ENCODE results near the gene TK2.
A peak's percentile ranks its signal among the peaks of the same experiment; 100 is the strongest.
"Not testable (repeated sequence)": the region's sequence is repeated elsewhere in the genome, so short reads cannot be mapped to it uniquely, and the experiment has no call there.

The TK2 gene

GRCh38 chr16:66549284-66550131, at the start of gene TK2:
Gene TK2 (minus strand): TSS chr16:66550122. CDS start chr16:66550061, 61 bp downstream.
- DNase-seq (ENCODE audit: low read depth in 1 of 2, low spot score in 1 of 2), result peak; percentile 13 to 50

- DNase-seq (ENCODE audit: low read depth in 1 of 2, low spot score in 1 of 2), result no peak
Measured at GRCh38 chr16:66598111-66598510, 48.2 kb upstream of the TK2 start.

- DNase-seq (ENCODE audit: low read depth in 1 of 2, low spot score in 1 of 2), result no peak
Measured at GRCh38 chr16:66596986-66597848, 47.3 kb upstream of the TK2 start.

GRCh38 chr16:66596559-66596958, 46.6 kb upstream of the TK2 start:
- DNase-seq (ENCODE audit: low read depth in 1 of 2, low spot score in 1 of 2), result not testable (repeated sequence)

GRCh38 chr16:66594739-66595138, 44.8 kb upstream of the TK2 start:
- DNase-seq (ENCODE audit: low read depth in 1 of 2, low spot score in 1 of 2), result no peak

- no peak for DNase-seq (ENCODE audit: low read depth in 1 of 2, low spot score in 1 of 2)
Measured at GRCh38 chr16:66592814-66593213, 42.9 kb upstream of the TK2 start.

GRCh38 chr16:66592241-66592640, 42.3 kb upstream of the TK2 start:
- DNase-seq (ENCODE audit: low read depth in 1 of 2, low spot score in 1 of 2), result no peak

- DNase-seq (ENCODE audit: low read depth in 1 of 2, low spot score in 1 of 2), result no peak
Measured at GRCh38 chr16:66591018-66591417, 41.1 kb upstream of the TK2 start.

GRCh38 chr16:66590322-66590721, 40.4 kb upstream of the TK2 start:
- no peak for DNase-seq (ENCODE audit: low read depth in 1 of 2, low spot score in 1 of 2)

- peak; percentile 38 to 41 for DNase-seq (ENCODE audit: low read depth in 1 of 2, low spot score in 1 of 2)
Measured at GRCh38 chr16:66588981-66589713, 39.2 kb upstream of the TK2 start.

GRCh38 chr16:66587881-66588600, 38.1 kb upstream of the TK2 start:
- no peak for DNase-seq (ENCODE audit: low read depth in 1 of 2, low spot score in 1 of 2)

GRCh38 chr16:66585481-66586239, 35.7 kb upstream of the TK2 start:
- DNase-seq (ENCODE audit: low read depth in 1 of 2, low spot score in 1 of 2), result no peak

GRCh38 chr16:66581246-66581952, 31.5 kb upstream of the TK2 start:
- no peak for DNase-seq (ENCODE audit: low read depth in 1 of 2, low spot score in 1 of 2)

- DNase-seq (ENCODE audit: low read depth in 1 of 2, low spot score in 1 of 2), result no peak
Measured at GRCh38 chr16:66580605-66581209, 30.8 kb upstream of the TK2 start.

- no peak for DNase-seq (ENCODE audit: low read depth in 1 of 2, low spot score in 1 of 2)
Measured at GRCh38 chr16:66578651-66579531, 29.0 kb upstream of the TK2 start, which contains the start of gene CMTM2. Gene CMTM2 (plus strand): TSS chr16:66579463. CDS start chr16:66579608, 145 bp downstream.

- DNase-seq (ENCODE audit: low read depth in 1 of 2, low spot score in 1 of 2), result no peak
Measured at GRCh38 chr16:66576296-66576695, 26.4 kb upstream of the TK2 start.

GRCh38 chr16:66575060-66575459, 25.1 kb upstream of the TK2 start:
- no peak for DNase-seq (ENCODE audit: low read depth in 1 of 2, low spot score in 1 of 2)

GRCh38 chr16:66574531-66574930, 24.6 kb upstream of the TK2 start:
- no peak for DNase-seq (ENCODE audit: low read depth in 1 of 2, low spot score in 1 of 2)

Data from activated T-helper 1 cell treated with anti-CD3 and anti-CD28 coated beads, Interleukin-2, amount 50 U/mL, for 16 hours (primary cell).